ENCODE results near the gene S100A14.
A peak's percentile ranks its signal among the peaks of the same experiment; 100 is the strongest.

Gene S100A14

DNA sequence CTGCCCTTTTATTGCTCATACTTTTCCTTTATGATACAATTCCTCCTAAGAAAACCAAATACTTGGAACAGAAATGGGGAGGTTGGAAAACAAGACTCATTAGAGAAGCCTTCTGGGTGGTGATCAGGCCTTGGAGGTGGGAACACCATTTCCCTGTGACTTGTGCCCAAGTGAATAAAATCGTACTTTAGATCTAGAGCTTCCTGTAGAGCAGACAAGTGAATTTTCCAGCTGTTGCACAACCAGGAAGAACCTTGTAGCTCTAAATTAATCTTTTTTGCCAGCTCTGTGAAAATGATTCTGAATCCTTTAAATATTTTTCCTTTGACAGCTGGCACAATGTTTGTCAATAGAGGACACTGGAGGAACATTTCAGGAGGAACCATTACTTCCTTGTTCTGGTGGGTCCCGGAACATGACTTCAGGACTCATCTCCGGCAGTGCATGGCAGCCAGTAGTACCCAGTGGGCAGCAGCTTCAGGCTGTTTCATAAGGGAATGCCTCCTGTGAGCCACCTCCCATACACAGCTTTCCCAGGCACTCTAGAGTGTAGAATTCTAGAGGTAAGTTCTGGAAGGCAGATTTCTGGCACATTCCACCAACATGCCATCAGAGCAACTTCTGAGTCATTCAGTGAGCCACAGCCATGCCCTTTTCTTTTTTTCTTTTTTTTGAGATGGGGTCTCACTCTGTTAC lies 36.8 kb upstream of the S100A14 start:
- DNase-seq (ENCODE audit: insufficient read length, low spot score) = no peak
- FAIRE-seq = no peak

DNA sequence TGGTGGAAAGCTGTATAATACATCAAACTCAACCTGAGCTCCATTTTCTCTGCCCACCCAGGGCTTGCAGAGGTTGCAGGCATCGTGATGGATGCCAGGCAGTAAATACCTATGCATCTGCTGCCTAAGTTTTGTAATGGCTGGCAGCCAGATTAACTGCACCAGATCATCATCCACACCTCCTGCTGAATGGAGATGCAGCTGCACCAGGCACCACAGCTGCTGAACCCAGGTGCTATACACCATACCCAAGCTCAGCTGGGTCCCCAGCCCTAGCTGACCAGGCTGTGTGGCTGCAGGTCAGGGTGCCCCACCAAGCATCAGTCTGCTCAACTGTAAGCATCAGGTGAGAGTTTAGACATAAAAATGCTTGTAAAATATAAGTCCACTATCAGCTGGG lies 35.6 kb upstream of the S100A14 start:
- DNase-seq (ENCODE audit: insufficient read length, low spot score) = no peak
- TF ChIP-seq PAX5 (IDR thresholded peaks at IDR 0.05; ENCODE audit: insufficient read depth, low read length, severe bottlenecking) (no peak), POLR2A (IDR thresholded peaks at IDR 0.05; ENCODE audit: low read depth, low read length) (no peak), POU2F2 (IDR thresholded peaks at IDR 0.05; ENCODE audit: low read depth, low read length) (no peak), TAF1 (IDR thresholded peaks at IDR 0.05; ENCODE audit: low read depth, low read length) (no peak), POLR2AphosphoS5 (IDR thresholded peaks at IDR 0.05; ENCODE audit: low read depth, low read length) (no peak), SPI1 (IDR thresholded peaks at IDR 0.05; ENCODE audit: low read depth, low read length) (no peak)
- FAIRE-seq = no peak

More for the DNA sequence above, 36.8 kb upstream of the S100A14 start:
- TF ChIP-seq TAF1 (IDR thresholded peaks at IDR 0.05; ENCODE audit: low read depth, low read length) = no peak
- no peak for TF ChIP-seq POU2F2 (IDR thresholded peaks at IDR 0.05; ENCODE audit: low read depth, low read length)
- TF ChIP-seq POLR2AphosphoS5 (IDR thresholded peaks at IDR 0.05; ENCODE audit: low read depth, low read length) = no peak
- TF ChIP-seq PAX5 (IDR thresholded peaks at IDR 0.05; ENCODE audit: insufficient read depth, low read length, severe bottlenecking) = no peak

DNA sequence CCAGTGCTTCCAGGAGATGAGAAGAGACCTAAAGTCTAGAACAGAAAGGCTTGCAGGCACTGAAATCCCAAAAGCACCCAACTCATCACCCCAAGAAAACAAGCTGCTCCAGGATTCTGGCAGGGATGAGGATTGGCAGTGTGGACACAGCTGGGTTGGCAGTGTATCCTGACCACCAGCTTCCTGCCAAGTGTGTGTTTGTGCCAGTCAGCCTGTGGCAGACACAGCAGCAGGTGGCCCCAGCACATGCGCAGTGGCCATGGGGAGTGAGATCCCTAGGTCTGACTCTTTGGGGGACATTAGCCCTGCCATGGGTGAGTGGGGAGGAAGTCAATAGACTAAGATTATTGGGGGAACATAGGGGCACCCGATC lies 33.7 kb upstream of the S100A14 start:
- peak; percentile 9 for FAIRE-seq
- no peak for TF ChIP-seq POU2F2 (IDR thresholded peaks at IDR 0.05; ENCODE audit: low read depth, low read length)
- 0 out of 2 replicates have a peak, but pooled peaks have one; percentile 4 for TF ChIP-seq POLR2A (IDR thresholded peaks at IDR 0.05; ENCODE audit: low read depth, low read length)
- TF ChIP-seq SPI1 (IDR thresholded peaks at IDR 0.05; ENCODE audit: low read depth, low read length) = no peak
- no peak for DNase-seq (ENCODE audit: insufficient read length, low spot score)

DNA sequence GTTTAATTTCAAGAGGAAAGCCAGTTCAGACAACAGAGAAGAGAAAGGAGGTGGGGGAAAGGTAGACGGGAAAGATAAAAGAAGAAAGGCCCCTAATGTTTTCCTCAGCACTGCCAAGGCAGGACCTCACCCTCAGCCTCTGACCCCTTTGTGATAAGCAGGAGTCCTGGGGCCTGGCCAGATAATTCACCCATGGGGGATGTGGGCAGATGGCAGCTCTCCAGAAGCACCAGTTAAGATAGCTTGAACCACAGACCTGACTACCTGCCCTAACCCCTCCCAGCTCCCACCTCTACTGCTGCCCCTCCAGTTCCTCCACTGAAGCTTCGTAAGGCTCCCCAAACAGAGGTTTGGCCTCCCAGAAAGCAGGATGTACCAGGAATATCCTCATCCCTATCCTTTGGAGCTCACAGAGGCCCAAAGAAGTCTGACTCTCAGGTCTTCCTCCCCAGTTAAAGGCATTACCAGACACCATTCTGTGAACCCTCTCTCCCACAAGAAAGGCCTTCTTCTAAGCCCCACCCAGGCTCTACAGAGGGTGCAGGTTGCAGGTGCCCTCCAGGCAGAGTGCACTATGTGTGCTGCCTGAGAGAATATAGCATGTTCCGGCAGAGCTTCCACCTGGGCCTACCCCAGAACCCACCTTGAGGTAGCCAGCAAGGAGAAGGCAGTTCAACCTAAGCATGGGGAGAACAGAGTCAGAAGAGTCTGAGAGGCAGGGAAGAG lies 33.2 kb upstream of the S100A14 start:
- DNase-seq (ENCODE audit: insufficient read length, low spot score) (no peak), FAIRE-seq (no peak)
- TF ChIP-seq POU2F2 (IDR thresholded peaks at IDR 0.05; ENCODE audit: low read depth, low read length) = no peak
- peak; percentile 44; the same call in 1 of the 2 replicates for TF ChIP-seq POLR2A (IDR thresholded peaks at IDR 0.05; ENCODE audit: low read depth, low read length)
- peak; percentile 53; the same call in 1 of the 2 replicates for TF ChIP-seq POLR2AphosphoS5 (IDR thresholded peaks at IDR 0.05; ENCODE audit: low read depth, low read length)
- no peak for TF ChIP-seq PAX5 (IDR thresholded peaks at IDR 0.05; ENCODE audit: insufficient read depth, low read length, severe bottlenecking)
- TF ChIP-seq SPI1 (IDR thresholded peaks at IDR 0.05; ENCODE audit: low read depth, low read length) = no peak
- no peak for TF ChIP-seq TAF1 (IDR thresholded peaks at IDR 0.05; ENCODE audit: low read depth, low read length)

DNA sequence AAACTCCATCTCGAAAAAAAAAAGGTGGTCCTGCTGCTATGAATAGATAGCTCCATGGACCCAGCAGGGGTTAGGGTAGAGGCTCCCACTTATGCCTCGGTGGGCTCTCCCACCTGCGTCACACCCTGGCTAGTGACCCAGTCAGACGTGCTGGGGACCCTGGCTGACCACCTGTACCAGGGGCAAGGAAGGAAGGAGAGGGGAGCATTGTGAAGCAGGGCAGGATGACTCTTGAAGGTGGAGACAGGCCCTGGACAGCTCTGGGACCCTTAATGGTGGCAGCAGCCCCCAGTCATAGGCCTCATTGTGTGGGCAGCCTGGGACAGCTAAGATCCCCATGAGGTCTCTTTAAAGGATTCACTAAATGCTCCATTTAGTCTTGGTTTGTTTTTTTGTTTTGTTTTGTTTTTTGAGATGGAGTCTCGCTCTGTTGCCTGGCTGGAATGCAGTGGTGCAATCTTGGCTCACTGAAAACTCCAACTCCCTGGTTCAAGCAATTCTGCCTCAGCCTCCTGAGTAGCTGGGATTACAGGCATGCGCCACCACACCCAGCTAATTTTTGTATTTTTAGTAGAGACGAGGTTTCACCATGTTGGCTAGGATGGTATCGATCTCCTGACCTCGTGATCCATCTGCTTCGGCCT lies 32.0 kb upstream of the S100A14 start:
- no peak for TF ChIP-seq PAX5 (IDR thresholded peaks at IDR 0.05; ENCODE audit: insufficient read depth, low read length, severe bottlenecking)
- no peak for TF ChIP-seq SPI1 (IDR thresholded peaks at IDR 0.05; ENCODE audit: low read depth, low read length)
- TF ChIP-seq TAF1 (IDR thresholded peaks at IDR 0.05; ENCODE audit: low read depth, low read length) = no peak
- peak; percentile 24 for TF ChIP-seq POLR2A (IDR thresholded peaks at IDR 0.05; ENCODE audit: low read depth, low read length)
- peak; percentile 73 for TF ChIP-seq POLR2AphosphoS5 (IDR thresholded peaks at IDR 0.05; ENCODE audit: low read depth, low read length)
- TF ChIP-seq POU2F2 (IDR thresholded peaks at IDR 0.05; ENCODE audit: low read depth, low read length) = 0 out of 2 replicates have a peak, but pooled peaks have one; percentile 29
- FAIRE-seq (no peak), DNase-seq (ENCODE audit: insufficient read length, low spot score) (no peak)

DNA sequence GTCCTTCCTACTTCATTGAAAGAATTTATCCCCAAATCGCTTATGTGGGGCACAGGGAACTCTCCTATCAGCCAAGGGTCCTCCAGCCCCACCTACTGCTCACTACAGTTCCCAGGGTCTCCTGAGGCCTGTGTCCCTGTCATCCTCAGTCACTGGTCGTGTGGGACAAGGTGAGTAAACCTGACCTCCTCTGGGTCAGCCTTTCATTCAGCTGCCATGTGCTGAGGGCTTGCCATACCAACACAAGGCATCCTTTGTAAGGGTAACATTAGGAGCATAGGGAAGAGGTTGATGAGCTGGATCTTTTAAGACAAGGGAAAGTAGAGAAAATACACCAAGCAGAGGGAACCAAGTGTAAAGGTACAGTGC lies 31.2 kb upstream of the S100A14 start:
- DNase-seq (ENCODE audit: insufficient read length, low spot score) = no peak
- TF ChIP-seq PAX5 (IDR thresholded peaks at IDR 0.05; ENCODE audit: insufficient read depth, low read length, severe bottlenecking) = no peak
- no peak for TF ChIP-seq POU2F2 (IDR thresholded peaks at IDR 0.05; ENCODE audit: low read depth, low read length)
- peak; percentile 85; the same call in 1 of the 2 replicates for TF ChIP-seq POLR2AphosphoS5 (IDR thresholded peaks at IDR 0.05; ENCODE audit: low read depth, low read length)
- TF ChIP-seq POLR2A (IDR thresholded peaks at IDR 0.05; ENCODE audit: low read depth, low read length) = peak; percentile 50; the same call in 1 of the 2 replicates
- TF ChIP-seq SPI1 (IDR thresholded peaks at IDR 0.05; ENCODE audit: low read depth, low read length) = no peak
- no peak for TF ChIP-seq TAF1 (IDR thresholded peaks at IDR 0.05; ENCODE audit: low read depth, low read length)
- no peak for FAIRE-seq

DNA sequence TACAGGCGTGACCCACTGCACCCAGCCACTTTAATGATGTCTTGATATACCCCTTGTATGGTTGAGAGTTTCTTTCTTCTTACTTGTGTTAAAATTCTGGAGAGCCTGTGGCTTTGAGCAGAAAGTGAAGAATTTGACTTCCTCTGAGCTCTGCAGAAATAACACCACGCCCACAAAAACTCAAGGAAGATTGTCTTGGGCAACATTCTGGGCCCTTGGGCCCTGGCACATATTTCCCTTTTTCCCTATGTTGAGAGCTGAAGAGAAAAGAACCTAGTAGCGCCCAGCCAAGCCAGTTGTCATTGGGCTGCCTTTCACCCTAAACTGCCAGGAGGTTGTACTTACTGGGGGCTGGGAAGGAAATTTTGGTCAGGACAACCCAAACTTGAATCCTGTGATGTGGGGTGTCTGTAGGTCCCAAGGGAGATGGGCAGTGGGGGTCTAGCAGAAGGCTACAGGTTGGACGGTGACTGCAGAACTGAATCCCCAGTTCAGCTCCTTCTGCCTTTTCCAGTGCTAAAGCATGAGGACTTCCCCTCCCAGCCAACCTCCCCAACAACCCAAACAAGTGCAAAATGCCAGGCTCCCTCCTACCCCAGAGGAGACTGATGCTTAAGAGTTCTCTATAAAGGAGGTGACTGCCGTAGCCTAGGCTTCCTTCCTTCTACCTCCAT lies 30.7 kb upstream of the S100A14 start:
- DNase-seq (ENCODE audit: insufficient read length, low spot score) = no peak
- FAIRE-seq = no peak
- no peak for TF ChIP-seq SPI1 (IDR thresholded peaks at IDR 0.05; ENCODE audit: low read depth, low read length)
- TF ChIP-seq TAF1 (IDR thresholded peaks at IDR 0.05; ENCODE audit: low read depth, low read length) = no peak
- TF ChIP-seq POLR2A (IDR thresholded peaks at IDR 0.05; ENCODE audit: low read depth, low read length) = peak; percentile 72
- no peak for TF ChIP-seq PAX5 (IDR thresholded peaks at IDR 0.05; ENCODE audit: insufficient read depth, low read length, severe bottlenecking)
- TF ChIP-seq POU2F2 (IDR thresholded peaks at IDR 0.05; ENCODE audit: low read depth, low read length) = no peak
- TF ChIP-seq POLR2AphosphoS5 (IDR thresholded peaks at IDR 0.05; ENCODE audit: low read depth, low read length) = no peak

DNA sequence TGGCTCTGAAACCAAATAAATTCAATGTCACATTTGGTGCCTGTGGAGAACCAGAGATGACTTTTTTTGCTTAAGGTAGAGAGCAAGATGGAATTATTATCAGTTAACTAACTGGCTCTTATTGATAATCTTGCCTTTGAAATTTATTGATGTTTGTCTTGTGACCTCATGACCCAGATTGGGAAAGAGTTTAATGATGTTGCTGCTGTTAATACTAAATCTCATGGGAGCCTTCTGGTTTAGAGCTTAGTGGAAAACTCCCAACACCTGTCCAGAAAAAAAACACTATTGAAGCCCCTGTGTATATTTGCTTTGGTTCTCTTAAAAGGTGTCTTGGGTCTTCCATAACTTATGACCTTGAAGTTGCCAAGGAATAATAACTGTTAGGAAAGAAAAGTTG lies 27.7 kb upstream of the S100A14 start:
- TF ChIP-seq POLR2A (IDR thresholded peaks at IDR 0.05; ENCODE audit: low read depth, low read length) (no peak), POU2F2 (IDR thresholded peaks at IDR 0.05; ENCODE audit: low read depth, low read length) (no peak), PAX5 (IDR thresholded peaks at IDR 0.05; ENCODE audit: insufficient read depth, low read length, severe bottlenecking) (no peak), TAF1 (IDR thresholded peaks at IDR 0.05; ENCODE audit: low read depth, low read length) (no peak), POLR2AphosphoS5 (IDR thresholded peaks at IDR 0.05; ENCODE audit: low read depth, low read length) (no peak), SPI1 (IDR thresholded peaks at IDR 0.05; ENCODE audit: low read depth, low read length) (no peak)
- FAIRE-seq (no peak), DNase-seq (ENCODE audit: insufficient read length, low spot score) (no peak)

DNA sequence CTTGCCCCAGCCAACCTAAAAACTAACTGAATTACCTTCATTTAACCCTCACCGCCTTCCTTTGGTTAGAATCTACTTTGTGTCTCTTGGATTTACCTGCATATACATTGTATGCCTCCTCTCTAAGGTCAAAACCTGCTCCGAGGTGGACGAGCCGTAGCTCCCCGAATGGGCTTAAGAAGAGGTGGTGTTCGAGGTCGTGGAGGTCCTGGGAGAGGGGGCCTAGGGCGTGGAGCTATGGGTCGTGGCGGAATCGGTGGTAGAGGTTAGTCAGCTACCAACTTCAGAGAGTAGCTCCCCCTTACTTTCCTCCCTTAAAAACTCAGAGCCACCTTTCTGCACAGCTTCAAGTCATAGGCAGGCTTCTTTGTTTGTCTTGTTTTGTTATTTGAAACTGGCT lies 27.0 kb upstream of the S100A14 start:
- TF ChIP-seq PAX5 (IDR thresholded peaks at IDR 0.05; ENCODE audit: insufficient read depth, low read length, severe bottlenecking) (no peak), TAF1 (IDR thresholded peaks at IDR 0.05; ENCODE audit: low read depth, low read length) (no peak), SPI1 (IDR thresholded peaks at IDR 0.05; ENCODE audit: low read depth, low read length) (no peak), POLR2A (IDR thresholded peaks at IDR 0.05; ENCODE audit: low read depth, low read length) (no peak), POU2F2 (IDR thresholded peaks at IDR 0.05; ENCODE audit: low read depth, low read length) (no peak), POLR2AphosphoS5 (IDR thresholded peaks at IDR 0.05; ENCODE audit: low read depth, low read length) (no peak)

More for the DNA sequence above, 27.0 kb upstream of the S100A14 start:
- no peak for DNase-seq (ENCODE audit: insufficient read length, low spot score)
- no peak for FAIRE-seq

All from GM12891 (cell line).